ENCODE data around the gene CAMTA2.
"Not testable (repeated sequence)": the region's sequence is repeated elsewhere in the genome, so short reads cannot be mapped to it uniquely, and the experiment has no call there.

The CAMTA2 gene

GRCh38 chr17:4986951-4987766 is at the start of gene CAMTA2:
Gene CAMTA2, minus strand, starts transcription at chr17:4987675. Its CDS starts 1,453 bp downstream, at chr17:4986222.
- peak; percentile 67 to 84 (median 72) for DNase-seq (ENCODE audit: low read depth in 2 of 3, low spot score in 2 of 3)

GRCh38 chr17:5035315-5035714 is 47.8 kb upstream of the CAMTA2 start, which contains the start of gene SLC52A1:
Gene SLC52A1, minus strand, starts transcription at chr17:5035426. Its CDS starts 820 bp downstream, at chr17:5034606.
- no peak for DNase-seq (ENCODE audit: low read depth in 2 of 3, low spot score in 2 of 3)

GRCh38 chr17:5034651-5035050 is 47.2 kb upstream of the CAMTA2 start:
- no peak for DNase-seq (ENCODE audit: low read depth in 2 of 3, low spot score in 2 of 3)

GRCh38 chr17:5034063-5034462 is 46.6 kb upstream of the CAMTA2 start:
- no peak for DNase-seq (ENCODE audit: low read depth in 2 of 3, low spot score in 2 of 3)

- DNase-seq (ENCODE audit: low read depth in 2 of 3, low spot score in 2 of 3) = no peak
Measured at GRCh38 chr17:5033352-5034015, 46.0 kb upstream of the CAMTA2 start.

GRCh38 chr17:5032865-5033264 is 45.4 kb upstream of the CAMTA2 start:
- DNase-seq (ENCODE audit: low read depth in 2 of 3, low spot score in 2 of 3) = no peak

GRCh38 chr17:5031365-5032082 is 44.0 kb upstream of the CAMTA2 start:
- peak; percentile 68 to 71 (median 71) for DNase-seq (ENCODE audit: low read depth in 2 of 3, low spot score in 2 of 3)

- not testable (repeated sequence) for DNase-seq (ENCODE audit: low read depth in 2 of 3, low spot score in 2 of 3)
Measured at GRCh38 chr17:5030168-5030567, 42.7 kb upstream of the CAMTA2 start.

GRCh38 chr17:5027916-5028315 is 40.4 kb upstream of the CAMTA2 start:
- DNase-seq (ENCODE audit: low read depth in 2 of 3, low spot score in 2 of 3) = no peak

- no peak for DNase-seq (ENCODE audit: low read depth in 2 of 3, low spot score in 2 of 3)
Measured at GRCh38 chr17:5027299-5027698, 39.8 kb upstream of the CAMTA2 start.

GRCh38 chr17:5024604-5025003 is 37.1 kb upstream of the CAMTA2 start:
- DNase-seq (ENCODE audit: low read depth in 2 of 3, low spot score in 2 of 3) = no peak

- no peak for DNase-seq (ENCODE audit: low read depth in 2 of 3, low spot score in 2 of 3)
Measured at GRCh38 chr17:5023588-5024147, 36.2 kb upstream of the CAMTA2 start.

GRCh38 chr17:5022171-5022711 is 34.8 kb upstream of the CAMTA2 start:
- DNase-seq (ENCODE audit: low read depth in 2 of 3, low spot score in 2 of 3) = no peak

- no peak for DNase-seq (ENCODE audit: low read depth in 2 of 3, low spot score in 2 of 3)
Measured at GRCh38 chr17:5020502-5021023, 33.1 kb upstream of the CAMTA2 start.

- DNase-seq (ENCODE audit: low read depth in 2 of 3, low spot score in 2 of 3) = no peak
Measured at GRCh38 chr17:5019475-5019956, 32.0 kb upstream of the CAMTA2 start.

GRCh38 chr17:5014357-5014756 is 26.9 kb upstream of the CAMTA2 start:
- no peak for DNase-seq (ENCODE audit: low read depth in 2 of 3, low spot score in 2 of 3)

GRCh38 chr17:5011928-5012327 is 24.5 kb upstream of the CAMTA2 start:
- DNase-seq (ENCODE audit: low read depth in 2 of 3, low spot score in 2 of 3) = no peak

GRCh38 chr17:5003214-5003867 is 15.9 kb upstream of the CAMTA2 start:
- DNase-seq (ENCODE audit: low read depth in 2 of 3, low spot score in 2 of 3) = no peak

GRCh38 chr17:5002121-5002788 is 14.8 kb upstream of the CAMTA2 start:
- DNase-seq (ENCODE audit: low read depth in 2 of 3, low spot score in 2 of 3) = no peak

- no peak for DNase-seq (ENCODE audit: low read depth in 2 of 3, low spot score in 2 of 3)
Measured at GRCh38 chr17:5000237-5000639, 12.8 kb upstream of the CAMTA2 start.
